GM10266 (cell line): ENCODE data around the gene DNAI1.

Experiments used
- DNase-seq: peaks from one replicate; pipeline ENCODE4 v3.0.0; 2012; ENCODE audit errors: extremely low spot score
- CTCF ChIP-seq: IDR thresholded peaks from 2 replicates; pipeline ENCODE4 v1.5.1; 2012; ENCODE audit warnings: mild to moderate bottlenecking, low read depth; ENCODE audit not compliant: control insufficient read depth, insufficient read depth; ENCODE audit errors: missing control alignments

Gene DNAI1

GRCh38 chr9:34499076-34499475, 40.5 kb downstream of the DNAI1 start:
- DNase-seq, result no peak
- no peak for TF ChIP-seq CTCF

- TF ChIP-seq CTCF, result peak; percentile 94
- DNase-seq, result peak; percentile 59
Measured at GRCh38 chr9:34500623-34501267, 42.1 kb downstream of the DNAI1 start.

- no peak for DNase-seq
- TF ChIP-seq CTCF, result no peak
Measured at GRCh38 chr9:34501372-34501771, 42.8 kb downstream of the DNAI1 start.

DNA sequence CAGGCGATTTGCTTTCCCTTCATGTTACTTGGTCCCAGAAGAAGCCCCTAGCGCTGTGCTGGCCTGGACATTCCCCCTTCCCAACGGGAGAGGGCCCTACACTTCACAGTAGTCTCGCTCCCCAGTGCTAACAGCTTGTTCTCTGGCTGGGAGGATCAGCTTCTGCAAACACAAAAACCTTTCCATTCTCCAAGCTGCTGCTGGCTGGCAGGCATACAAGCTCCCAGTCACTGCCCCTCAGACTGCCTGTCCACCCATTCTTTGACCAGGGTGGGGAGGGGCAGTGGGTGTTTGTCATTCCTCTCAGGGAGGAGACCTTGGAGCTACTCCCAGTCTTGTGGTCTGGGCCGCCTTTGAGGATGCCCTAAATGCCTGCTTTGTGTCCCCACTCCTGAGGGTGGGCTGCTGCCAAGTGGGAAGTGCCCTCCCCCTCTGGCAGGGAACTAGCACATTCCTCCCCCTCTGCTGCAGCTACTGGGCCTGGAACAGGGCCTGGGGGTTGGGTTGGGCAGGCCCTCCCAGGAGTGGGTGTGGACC, 43.4 kb downstream of the DNAI1 start:
- no peak for TF ChIP-seq CTCF
- DNase-seq, result no peak

GRCh38 chr9:34502471-34502870, 43.9 kb downstream of the DNAI1 start:
- TF ChIP-seq CTCF, result no peak
- no peak for DNase-seq

- DNase-seq, result no peak
- TF ChIP-seq CTCF, result no peak
Measured at GRCh38 chr9:34502891-34503290, 44.3 kb downstream of the DNAI1 start.

DNA sequence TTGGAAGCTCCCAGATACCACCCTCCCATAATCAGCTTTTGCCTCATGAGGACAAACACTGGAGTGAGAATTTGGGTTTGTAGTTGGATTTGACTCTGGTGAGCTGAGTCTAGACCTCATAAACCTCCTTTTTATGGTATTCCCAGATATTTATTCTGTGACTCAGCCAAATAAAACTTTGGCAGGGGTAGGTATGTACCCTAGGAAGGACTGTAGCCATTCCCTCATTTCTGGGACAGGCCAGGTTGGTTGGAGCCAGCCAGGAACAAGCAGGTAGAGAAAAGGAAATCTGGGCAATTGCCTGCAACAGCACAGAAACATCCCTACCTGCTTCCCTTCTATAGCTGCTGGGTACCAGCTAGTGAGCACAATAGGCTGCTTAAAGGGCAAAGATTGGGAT, 44.8 kb downstream of the DNAI1 start:
- DNase-seq, result no peak
- no peak for TF ChIP-seq CTCF
